Fibroblast of lung (primary cell): Measurements from ENCODE around the gene CCDC69.
"Not testable (repeated sequence)": the region's sequence is repeated elsewhere in the genome, so short reads cannot be mapped to it uniquely, and the experiment has no call there.

ENCODE experiments used
- CTCF ChIP-seq, 2 donors: IDR thresholded peaks in 1 of 2; conservative IDR thresholded peaks in 1 of 2; 1 replicate in 1 of 2; 2 replicates in 1 of 2; pipeline ENCODE4 v1.5.1; 2011 to 2012; ENCODE audit warnings: low read length in 2 of 2, control low read depth in 1 of 2, inconsistent platforms in 1 of 2, low read depth in 1 of 2, mild to moderate bottlenecking in 1 of 2
- EZH2 ChIP-seq: IDR thresholded peaks from 2 replicates; pipeline ENCODE4 v1.5.1; 2012; ENCODE audit warnings: low read length, control low read depth, mild to moderate bottlenecking; ENCODE audit errors: missing control alignments

DNA sequence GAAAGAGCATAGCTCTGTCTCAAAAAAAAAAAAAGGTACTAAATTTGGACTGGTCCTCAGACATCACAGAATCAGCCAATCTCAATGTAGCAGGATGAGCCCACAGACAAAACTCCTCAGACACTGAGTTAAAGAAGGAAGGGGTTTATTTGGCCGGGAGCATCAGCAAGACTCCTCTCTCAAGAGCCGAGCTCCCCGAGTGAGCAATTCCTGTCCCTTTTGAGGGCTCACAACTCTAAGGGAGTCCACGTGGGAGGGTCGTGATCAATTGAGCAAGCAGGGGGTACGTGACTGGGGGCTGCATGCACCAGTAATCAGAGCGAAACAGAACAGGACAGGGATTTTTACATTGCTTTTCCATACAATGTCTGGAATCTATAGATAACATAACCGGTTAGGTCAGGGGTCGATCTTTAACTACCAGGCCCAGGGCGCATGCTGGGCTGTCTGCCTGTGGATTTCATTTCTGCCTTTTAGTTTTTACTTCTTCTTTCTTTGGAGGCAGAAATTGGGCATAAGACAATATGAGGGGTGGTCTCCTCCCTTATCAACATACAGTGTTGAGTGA lies 16.5 kb upstream of the CCDC69 start:
- TF ChIP-seq EZH2; CTCF (conservative IDR thresholded peaks at IDR 0.05 in 1 of 2, IDR thresholded peaks at IDR 0.05 in 1 of 2; ENCODE audit: low read depth in 1 of 2, low read length in 2 of 2): not testable (repeated sequence)
